Anterior cingulate cortex (tissue), 58 donors: ENCODE measurements around the gene RANBP1.
"Not testable (repeated sequence)": the region's sequence is repeated elsewhere in the genome, so short reads cannot be mapped to it uniquely, and the experiment has no call there.

ENCODE experiments used
- DNase-seq, 58 donors: peaks; one replicate each; lab custom pipeline; 2025; lab: John Stamatoyannopoulos, UW

The RANBP1 gene

GRCh38 chr22:20115691-20116375 is at the start of gene RANBP1:
RANBP1 (plus strand) TSS chr22:20116104; CDS start chr22:20116185, 81 bp downstream.
- no peak for DNase-seq

- no peak for DNase-seq
Measured at GRCh38 chr22:20066617-20067383, 49.1 kb upstream of the RANBP1 start.

- DNase-seq, result not testable (repeated sequence)
Measured at GRCh38 chr22:20067384-20067682, 48.6 kb upstream of the RANBP1 start.

GRCh38 chr22:20068640-20069039 is 47.3 kb upstream of the RANBP1 start:
- DNase-seq, result no peak

- no peak for DNase-seq
Measured at GRCh38 chr22:20069331-20070042, 46.4 kb upstream of the RANBP1 start.

GRCh38 chr22:20071524-20071972 is 44.4 kb upstream of the RANBP1 start:
- DNase-seq, result no peak

GRCh38 chr22:20076627-20077172 is 39.2 kb upstream of the RANBP1 start:
- no peak for DNase-seq

GRCh38 chr22:20079745-20080444 is 36.0 kb upstream of the RANBP1 start, which contains the start of gene DGCR8:
DGCR8 (plus strand) TSS chr22:20080241; CDS start chr22:20085964, 5,723 bp downstream.
- DNase-seq, result peak; percentile 39 to 96 (median 92)

- DNase-seq, result peak in 36 of 58 donors; percentile 29 to 76 (median 58)
Measured at GRCh38 chr22:20080445-20080775, 35.5 kb upstream of the RANBP1 start.

GRCh38 chr22:20080776-20081654 is 34.9 kb upstream of the RANBP1 start:
- DNase-seq, result peak in 3 of 58 donors; percentile 18 to 41 (median 20)

GRCh38 chr22:20083157-20083890 is 32.6 kb upstream of the RANBP1 start:
- no peak for DNase-seq

GRCh38 chr22:20083891-20084546 is 31.9 kb upstream of the RANBP1 start:
- no peak for DNase-seq

- DNase-seq, result peak in 1 of 58 donors; percentile 17
Measured at GRCh38 chr22:20084547-20085413, 31.1 kb upstream of the RANBP1 start.

- no peak for DNase-seq
Measured at GRCh38 chr22:20085651-20086050, 30.3 kb upstream of the RANBP1 start.

GRCh38 chr22:20086101-20086599 is 29.8 kb upstream of the RANBP1 start:
- DNase-seq, result no peak

GRCh38 chr22:20086763-20087162 is 29.1 kb upstream of the RANBP1 start:
- DNase-seq, result no peak
